ENCODE data around the gene HMGB1. TPM values are rescaled to one million over a fixed set of nuclear protein-coding genes. Genes with fewer than 3 reads are reported as not detected.
A peak's percentile ranks its signal among the peaks of the same experiment; 100 is the strongest.

The HMGB1 gene
- total RNA-seq, 1 experiment from 2014 or later = 567 TPM

- DNase-seq = peak; percentile 85
- H3K36me3 ChIP-seq (ENCODE audit: low read depth, low read length) = no peaks in the 10 kb centered on the region
- peak overlapping the region; percentile 51 for H2AFZ ChIP-seq (ENCODE audit: low read length)
- peak overlapping the region; percentile 82 for H3K4me2 ChIP-seq (ENCODE audit: low read length)
- H4K20me1 ChIP-seq (ENCODE audit: low read length) = no peaks in the 10 kb centered on the region
- no peaks in the 10 kb centered on the region for H3K9me2 ChIP-seq (replicated peaks; ENCODE audit: low read length)
- ChIA-PET CTCF (interaction anchor here (0.7 kb wide), 1 partner anchor 24 kb away, joined by 4 read pairs; no protein-coding TSS in a partner anchor), POLR2A (ENCODE audit: unreplicated experiment) (no interaction called here)
- no peaks in the 10 kb centered on the region for H3K27me3 ChIP-seq (ENCODE audit: low read length)
- TF ChIP-seq EZH2 (IDR thresholded peaks at IDR 0.05; ENCODE audit: low read length, unreplicated experiment) (no peak), EZH2phosphoT487 (IDR thresholded peaks at IDR 0.05; ENCODE audit: borderline replicate concordance, low read length) (no peak), CTCF (conservative IDR thresholded peaks at IDR 0.05; ENCODE audit: low read depth, low read length) (no peak)
- peak overlapping the region; percentile 89 for H3K27ac ChIP-seq (ENCODE audit: low read length)
- peaks cover 35% of the 10 kb centered on the region for H3K4me1 ChIP-seq (ENCODE audit: insufficient read depth, low read length)
- peak overlapping the region; percentile 57 for H3K4me3 ChIP-seq (ENCODE audit: low read length)
- H3F3A ChIP-seq (ENCODE audit: low read length, unreplicated experiment) = peaks cover 15% of the 10 kb centered on the region
- BruUV-seq (replicated peaks) = no TSS peak
- no peaks in the 10 kb centered on the region for H3K79me2 ChIP-seq (ENCODE audit: low read length)
- intact Hi-C loops (cut with micrococcal nuclease) = no loop called here
- H3K9me3 ChIP-seq (ENCODE audit: low read length) = no peaks in the 10 kb centered on the region
- peak overlapping the region; percentile 23 for H3K9ac ChIP-seq (ENCODE audit: low read length)
- peak; percentile 75 for ATAC-seq
Observed at GRCh38 chr13:30431269-30431940, 34.3 kb downstream of the HMGB1 start.

GRCh38 chr13:30429721-30430694 is 35.7 kb downstream of the HMGB1 start:
- H3K9me3 ChIP-seq (ENCODE audit: low read length) = no peaks in the 10 kb centered on the region
- no peak for TF ChIP-seq CTCF (conservative IDR thresholded peaks at IDR 0.05; ENCODE audit: low read depth, low read length)
- peaks cover 15% of the 10 kb centered on the region for H3F3A ChIP-seq (ENCODE audit: low read length, unreplicated experiment)
- H2AFZ ChIP-seq (ENCODE audit: low read length) = peak overlapping the region; percentile 41; the same call in 1 of the 2 replicates
- POLR2A ChIA-PET (ENCODE audit: unreplicated experiment) = no interaction called here
- H3K9me2 ChIP-seq (replicated peaks; ENCODE audit: low read length) = no peaks in the 10 kb centered on the region
- peak overlapping the region; percentile 89 for H3K27ac ChIP-seq (ENCODE audit: low read length)
- H3K79me2 ChIP-seq (ENCODE audit: low read length) = no peaks in the 10 kb centered on the region
- intact Hi-C loops (cut with micrococcal nuclease) = no loop called here
- no peaks in the 10 kb centered on the region for H3K27me3 ChIP-seq (ENCODE audit: low read length)
- peak overlapping the region; percentile 57; the same call in 1 of the 2 replicates for H3K4me3 ChIP-seq (ENCODE audit: low read length)
- peaks cover 35% of the 10 kb centered on the region for H3K4me1 ChIP-seq (ENCODE audit: insufficient read depth, low read length)
- peak; percentile 77 for DNase-seq
- peak overlapping the region; percentile 82 for H3K4me2 ChIP-seq (ENCODE audit: low read length)
- ATAC-seq = peak; percentile 84
- no peaks in the 10 kb centered on the region for H3K36me3 ChIP-seq (ENCODE audit: low read depth, low read length)
- no peaks in the 10 kb centered on the region for H4K20me1 ChIP-seq (ENCODE audit: low read length)
- peak overlapping the region; percentile 23; the same call in 1 of the 2 replicates for H3K9ac ChIP-seq (ENCODE audit: low read length)
- no TSS peak for BruUV-seq (replicated peaks)
- CTCF ChIA-PET = no interaction called here
